Transverse colon (tissue), 4 donors: ENCODE data around the gene OVCH2.

Experiments
- CTCF ChIP-seq, 5 experiments: fragments of 200-600 bp in 3 of 5; fragments of 450-650 bp in 2 of 5; sonication (generic) in 3 of 5; IDR thresholded peaks; 1 replicate in 2 of 5; 2 replicates in 3 of 5; pipeline ENCODE4 v1.5.1; 2016 to 2017; ENCODE audit warnings: antibody characterized with exemption in 5 of 5, inconsistent platforms in 3 of 5, mild to moderate bottlenecking in 2 of 5, moderate library complexity in 1 of 5
- POLR2A ChIP-seq: fragments of 450-650 bp; IDR thresholded peaks from one replicate; pipeline ENCODE4 v1.6.1; 2016; ENCODE audit warnings: antibody characterized with exemption, mild to moderate bottlenecking, moderate library complexity
- POLR2AphosphoS5 ChIP-seq, 3 donors: sonication (generic); formaldehyde crosslinking; IDR thresholded peaks; one replicate each; pipeline ENCODE4 v1.6.1; 2016; ENCODE audit warnings: antibody characterized with exemption in 3 of 3

GRCh38 chr11:7706377-7706776, at the start of gene OVCH2:
- no peak for TF ChIP-seq CTCF (IDR thresholded peaks at IDR 0.05)
- no peak for TF ChIP-seq POLR2A
- no peak for TF ChIP-seq POLR2AphosphoS5 (IDR thresholded peaks at IDR 0.05)
